Measurements from ENCODE around the gene GRPR. TPM values are rescaled to one million over a fixed set of nuclear protein-coding genes. Genes with fewer than 3 reads are reported as not detected.
A peak's percentile ranks its signal among the peaks of the same experiment; 100 is the strongest.

Gene GRPR
- total RNA-seq, 1 donor from 2014 or later: 0.16 TPM

GRCh38 chrX:16130707-16131106 lies 7.3 kb downstream of the GRPR start:
- Mint-ChIP-seq H3K4me3 (no peak overlapping the region), H3K4me1 (no peaks in the 10 kb centered on the region), H3K27me3 (no peaks in the 10 kb centered on the region), H3K27ac (no peak overlapping the region), H3K9me3 (no peaks in the 10 kb centered on the region), H3K36me3 (ENCODE audit: low read depth) (no peaks in the 10 kb centered on the region)
- DNase-seq (no peak), ATAC-seq (ENCODE audit: low read depth) (no peak)
- intact Hi-C loops (cut with micrococcal nuclease): no loop called here
- no peak for TF ChIP-seq CTCF (IDR thresholded peaks at IDR 0.05)
- CTCF ChIA-PET: no interaction called here
- POLR2A ChIA-PET: no interaction called here

- intact Hi-C loops (cut with micrococcal nuclease): no loop called here
- no peaks in the 10 kb centered on the region for H3K9me3 Mint-ChIP-seq
- CTCF ChIA-PET: interaction anchor here (0.9 kb wide), 1 partner anchor 12 kb away, joined by 3 read pairs; no protein-coding TSS in a partner anchor
Measured at GRCh38 chrX:16134936-16135335, 11.6 kb downstream of the GRPR start.

GRCh38 chrX:16136080-16136479 lies 12.7 kb downstream of the GRPR start:
- intact Hi-C loops (cut with micrococcal nuclease): no loop called here
- Mint-ChIP-seq H3K4me3 (no peak overlapping the region), H3K36me3 (ENCODE audit: low read depth) (no peaks in the 10 kb centered on the region), H3K27ac (no peak overlapping the region), H3K27me3 (no peaks in the 10 kb centered on the region), H3K4me1 (peaks cover 13% of the 10 kb centered on the region), H3K9me3 (no peaks in the 10 kb centered on the region)
- POLR2A ChIA-PET: no interaction called here
- CTCF ChIA-PET: interaction anchor here (3.2 kb wide), 1 partner anchor 13 kb away, joined by 15 read pairs; the partner anchor contains the start of gene GRPR
- no peak for TF ChIP-seq CTCF (IDR thresholded peaks at IDR 0.05)
- ATAC-seq (ENCODE audit: low read depth): no peak
- DNase-seq: no peak

More at GRCh38 chrX:16134936-16135335, 11.6 kb downstream of the GRPR start:
- Mint-ChIP-seq H3K4me3 (no peak overlapping the region), H3K27me3 (no peaks in the 10 kb centered on the region), H3K4me1 (peaks cover 13% of the 10 kb centered on the region), H3K27ac (no peak overlapping the region), H3K36me3 (ENCODE audit: low read depth) (no peaks in the 10 kb centered on the region)
- ATAC-seq (ENCODE audit: low read depth): no peak
- DNase-seq: no peak
- POLR2A ChIA-PET: no interaction called here
- no peak for TF ChIP-seq CTCF (IDR thresholded peaks at IDR 0.05)

- Mint-ChIP-seq H3K4me1 (peaks cover 13% of the 10 kb centered on the region), H3K9me3 (no peaks in the 10 kb centered on the region), H3K27ac (no peak overlapping the region), H3K36me3 (ENCODE audit: low read depth) (no peaks in the 10 kb centered on the region), H3K4me3 (peak overlapping the region; percentile 33), H3K27me3 (no peaks in the 10 kb centered on the region)
- ChIA-PET CTCF (interaction anchor here (0.5 to 3.2 kb wide), 6 partner anchors 15 to 312 kb away, joined by 3 to 16 read pairs (median 6); partner anchors contain the start of genes AP1S2 and GRPR), POLR2A (no interaction called here)
- no peak for TF ChIP-seq CTCF (IDR thresholded peaks at IDR 0.05)
- intact Hi-C loops (cut with micrococcal nuclease): loop anchor here (1.0 kb wide), 3 partner anchors 14 to 283 kb away; partner anchors contain the start of genes AP1S2 and GRPR
- peak; percentile 77 for ATAC-seq (ENCODE audit: low read depth)
- DNase-seq: no peak
Measured at GRCh38 chrX:16137416-16138107, 14.2 kb downstream of the GRPR start.

- Mint-ChIP-seq H3K4me1 (peaks cover 13% of the 10 kb centered on the region), H3K4me3 (no peak overlapping the region), H3K27me3 (no peaks in the 10 kb centered on the region), H3K27ac (no peak overlapping the region), H3K36me3 (ENCODE audit: low read depth) (no peaks in the 10 kb centered on the region), H3K9me3 (no peaks in the 10 kb centered on the region)
- intact Hi-C loops (cut with micrococcal nuclease): no loop called here
- CTCF ChIA-PET: interaction anchor here (0.5 to 3.2 kb wide), 6 partner anchors 15 to 311 kb away, joined by 3 to 16 read pairs (median 6); partner anchors contain the start of genes AP1S2 and GRPR
- ATAC-seq (ENCODE audit: low read depth) (peak; percentile 51), DNase-seq (no peak)
- POLR2A ChIA-PET: no interaction called here
- no peak for TF ChIP-seq CTCF (IDR thresholded peaks at IDR 0.05)
Measured at GRCh38 chrX:16138108-16138427, 14.7 kb downstream of the GRPR start.

All from activated B cell treated with CpG ODN at 0.5 μM for 24 hours (primary cell).